Fibroblast of mammary gland (primary cell): ENCODE results near the gene NT5DC3.

Experiments
- DNase-seq: peaks from one replicate; pipeline ENCODE4 v3.0.0-alpha.2; 2010; ENCODE audit warnings: low read depth
- H3K4me3 ChIP-seq: 2 replicates; pipeline ENCODE4 v1.5.1; 2011; ENCODE audit warnings: low read depth, mild to moderate bottlenecking, low read length, moderate library complexity; ENCODE audit not compliant: control insufficient read depth
- CTCF ChIP-seq: conservative IDR thresholded peaks from 2 replicates; pipeline ENCODE4 v1.5.1; 2011; ENCODE audit warnings: low read depth, low read length, inconsistent platforms; ENCODE audit not compliant: control insufficient read depth, insufficient read depth

The NT5DC3 gene

GRCh38 chr12:103805655-103806360, 35.2 kb downstream of the NT5DC3 start:
- no peak overlapping the region for H3K4me3 ChIP-seq
- DNase-seq = no peak
- no peak for TF ChIP-seq CTCF

GRCh38 chr12:103803847-103804246, 37.2 kb downstream of the NT5DC3 start:
- DNase-seq = no peak
- TF ChIP-seq CTCF = no peak
- H3K4me3 ChIP-seq = no peak overlapping the region

DNA sequence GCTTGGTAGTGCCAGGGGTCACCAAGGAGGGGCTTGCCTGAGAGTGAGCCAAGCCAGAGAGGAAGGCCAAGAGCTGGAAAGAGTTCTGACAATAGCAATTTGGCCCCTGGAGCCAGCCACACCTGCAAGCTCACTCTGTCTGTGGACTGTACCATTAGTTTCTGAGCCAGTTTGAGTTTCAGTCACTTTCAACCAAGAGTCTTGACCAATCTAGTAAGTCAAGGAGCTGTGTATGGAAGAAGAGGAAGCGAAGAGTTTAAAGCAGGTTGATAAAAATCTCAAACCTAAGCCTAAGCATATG, 38.5 kb downstream of the NT5DC3 start:
- no peak overlapping the region for H3K4me3 ChIP-seq

DNA sequence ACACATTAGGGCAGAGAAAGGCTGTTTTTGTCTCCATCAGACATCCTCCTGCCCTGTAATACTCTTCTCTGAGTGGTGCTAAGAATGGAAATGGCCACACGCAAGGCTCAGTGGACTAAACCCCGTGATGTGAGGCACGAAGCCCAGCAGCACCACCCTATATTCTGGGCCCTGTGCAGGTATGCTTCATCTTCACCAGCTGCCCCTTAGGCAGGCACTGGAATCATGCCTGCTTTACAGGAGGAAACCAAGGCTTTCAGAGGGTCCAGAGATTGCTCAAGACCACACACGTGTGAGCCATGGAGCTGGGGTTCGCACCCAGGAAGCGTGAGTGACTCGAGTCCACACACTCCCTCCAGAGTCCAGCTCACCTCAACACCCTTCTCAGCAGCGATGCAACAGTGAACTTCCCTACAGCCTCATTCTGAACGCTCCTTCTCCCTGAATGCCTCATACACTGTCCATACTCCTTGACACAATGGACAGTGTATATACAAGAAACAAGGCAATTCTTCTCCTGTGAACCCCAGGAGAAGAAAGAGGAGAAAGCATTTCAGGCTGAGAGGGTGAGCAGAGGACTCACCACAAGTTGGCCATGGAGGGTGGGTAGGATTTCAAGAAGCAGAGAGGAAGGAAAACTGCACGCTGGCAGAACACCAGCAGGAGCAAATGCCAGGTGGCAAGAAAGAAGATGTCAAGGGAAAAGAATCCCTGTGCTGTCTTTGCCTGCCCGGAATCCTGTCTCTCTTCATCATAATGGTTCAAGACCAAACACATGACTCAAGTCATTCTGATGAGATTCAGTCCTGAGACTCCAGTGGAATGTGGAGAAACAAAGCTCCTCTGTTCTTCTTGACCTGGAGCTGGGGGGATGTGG, 39.1 kb downstream of the NT5DC3 start:
- peak; percentile 24 for DNase-seq
- H3K4me3 ChIP-seq = no peak overlapping the region

More for the DNA sequence above, 38.5 kb downstream of the NT5DC3 start:
- TF ChIP-seq CTCF = no peak
- no peak for DNase-seq

DNA sequence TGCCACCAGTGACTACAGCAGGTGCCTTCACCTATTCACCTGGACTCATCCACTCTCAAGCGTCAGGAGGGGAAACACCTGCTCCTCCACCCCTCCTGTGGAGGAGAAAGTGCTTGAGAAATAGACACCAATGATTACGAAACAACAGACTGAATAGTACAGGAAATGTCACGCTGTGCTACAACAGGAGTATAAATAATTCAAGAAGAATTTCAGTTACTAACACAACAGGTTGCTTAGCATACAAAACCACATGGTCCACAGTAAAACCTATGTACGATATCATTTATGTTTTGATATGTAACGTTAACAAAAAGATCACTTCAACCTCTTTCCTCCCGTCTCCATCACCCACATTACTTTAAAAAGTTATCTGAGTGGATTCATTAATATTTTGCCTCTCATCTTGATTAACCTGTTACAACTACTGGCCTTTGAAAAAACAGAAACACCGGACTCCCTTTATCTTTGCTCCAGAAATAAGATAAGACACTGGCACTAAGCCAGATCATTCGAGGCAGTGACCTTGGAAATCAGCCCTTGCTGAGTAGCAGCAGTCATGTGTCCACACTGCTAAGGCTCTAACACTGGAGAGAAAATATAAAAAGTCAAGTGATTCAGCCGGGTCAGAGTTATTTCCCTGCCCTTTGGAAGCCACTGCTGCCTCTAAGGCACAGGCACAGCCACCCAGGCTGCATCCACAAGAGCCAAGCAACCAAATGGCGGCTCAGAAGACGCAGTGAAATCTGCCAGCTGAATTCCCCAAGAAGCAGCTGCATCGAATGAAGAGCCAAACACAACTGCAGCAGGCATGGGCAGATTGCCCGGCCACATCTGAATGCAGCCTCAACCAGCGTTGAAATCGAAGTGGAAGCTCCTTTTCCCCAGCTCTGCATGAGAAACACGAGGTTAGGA, 40.9 kb downstream of the NT5DC3 start:
- H3K4me3 ChIP-seq = no peak overlapping the region
- no peak for TF ChIP-seq CTCF
- peak; percentile 71 for DNase-seq

More for the DNA sequence above, 39.1 kb downstream of the NT5DC3 start:
- TF ChIP-seq CTCF = no peak

DNA sequence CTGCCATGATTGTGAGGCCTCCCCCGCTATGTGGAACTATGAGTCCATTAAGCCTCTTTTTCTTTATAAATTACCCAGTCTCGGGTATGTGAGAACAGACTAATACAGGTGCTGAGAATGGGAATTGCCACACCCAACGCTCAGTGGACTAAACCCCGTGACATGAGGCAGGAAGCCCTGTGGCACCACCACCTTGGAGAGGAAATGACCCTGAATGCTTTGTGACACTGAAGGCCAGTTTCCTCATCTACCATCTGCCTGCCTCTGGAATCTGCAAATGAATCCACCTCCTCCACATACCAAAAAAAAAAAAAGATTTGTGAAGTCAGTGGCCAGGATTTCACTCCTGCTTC, 41.6 kb downstream of the NT5DC3 start:
- DNase-seq = no peak
- H3K4me3 ChIP-seq = no peak overlapping the region
- TF ChIP-seq CTCF = no peak
